Activated naive CD4-positive, alpha-beta T cell treated with anti-CD3 and anti-CD28 coated beads, Interleukin-2, amount 50 U/mL, for 16 hours (primary cell): ENCODE results near the gene CEP152.
"Not testable (repeated sequence)": the region's sequence is repeated elsewhere in the genome, so short reads cannot be mapped to it uniquely, and the experiment has no call there.

Experiments
- DNase-seq: peaks from one replicate; pipeline ENCODE4 v3.0.0-alpha.2; 2020

CEP152 gene

GRCh38 chr15:48803877-48804276 is 7.0 kb downstream of the CEP152 start:
- DNase-seq = no peak

GRCh38 chr15:48802867-48803266 is 8.0 kb downstream of the CEP152 start:
- DNase-seq = no peak

- no peak for DNase-seq
Measured at GRCh38 chr15:48802257-48802656, 8.6 kb downstream of the CEP152 start.

GRCh38 chr15:48800811-48801455 is 9.9 kb downstream of the CEP152 start:
- DNase-seq = no peak

DNA sequence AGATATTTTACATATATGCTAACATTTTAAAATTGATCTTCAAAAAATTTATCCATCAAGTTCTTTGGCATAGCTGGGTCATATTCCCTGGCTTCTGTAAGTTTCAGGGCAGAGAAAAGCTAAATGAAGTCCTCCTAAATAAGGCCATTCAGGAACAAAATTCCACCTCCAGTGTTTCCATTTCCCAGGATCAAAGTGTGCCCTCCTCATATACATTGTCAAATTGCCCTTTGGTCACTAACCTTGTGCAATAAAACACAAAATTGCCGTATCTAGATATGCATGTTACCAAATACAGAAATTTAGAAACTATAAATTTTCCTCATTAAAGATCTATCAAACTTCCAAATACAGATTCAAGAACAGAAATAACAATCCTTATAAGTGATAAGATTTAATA is 10.6 kb downstream of the CEP152 start:
- no peak for DNase-seq

- no peak for DNase-seq
Measured at GRCh38 chr15:48798319-48798718, 12.6 kb downstream of the CEP152 start.

- DNase-seq = no peak
Measured at GRCh38 chr15:48796930-48797329, 13.9 kb downstream of the CEP152 start.

DNA sequence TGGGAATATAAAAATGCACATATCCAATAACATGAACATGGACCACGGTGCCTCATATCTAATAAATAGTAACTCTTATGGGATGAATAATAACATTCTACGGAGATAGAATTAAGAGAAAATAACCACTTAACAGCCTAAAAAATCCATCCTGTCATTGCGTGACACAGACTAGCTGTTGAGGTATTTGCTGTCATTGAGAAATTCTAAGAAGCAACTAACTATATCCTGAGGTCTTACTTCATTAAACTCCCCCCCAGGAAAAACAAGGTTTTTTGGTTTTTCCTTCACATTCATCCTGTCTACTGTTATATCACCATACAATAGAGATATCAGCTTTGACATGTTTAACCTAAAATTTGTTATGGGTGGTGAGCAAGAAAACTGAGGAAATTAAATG is 14.3 kb downstream of the CEP152 start:
- no peak for DNase-seq

GRCh38 chr15:48795901-48796300 is 15.0 kb downstream of the CEP152 start:
- no peak for DNase-seq

DNA sequence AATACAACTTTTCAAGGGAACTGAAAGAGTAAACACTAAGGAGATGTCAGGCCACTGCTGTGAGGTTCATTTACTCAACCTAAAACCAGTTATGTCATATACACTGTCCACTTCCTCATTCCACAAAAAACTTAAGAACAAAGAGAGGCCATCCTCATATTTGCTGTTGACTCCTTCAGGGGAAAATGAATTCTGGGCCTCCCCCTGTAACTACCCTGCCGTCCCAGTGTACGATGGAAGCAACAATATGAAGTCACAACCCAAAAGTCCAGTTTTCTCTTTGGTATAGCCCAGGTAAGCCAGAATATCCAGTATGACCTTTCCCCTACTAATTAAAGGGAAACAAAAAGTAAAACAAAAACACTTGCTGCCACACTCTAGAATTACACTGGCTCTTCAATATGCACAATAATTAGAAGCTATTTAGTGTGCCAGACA is 16.2 kb downstream of the CEP152 start:
- no peak for DNase-seq

GRCh38 chr15:48792408-48792807 is 18.5 kb downstream of the CEP152 start:
- DNase-seq = no peak

DNA sequence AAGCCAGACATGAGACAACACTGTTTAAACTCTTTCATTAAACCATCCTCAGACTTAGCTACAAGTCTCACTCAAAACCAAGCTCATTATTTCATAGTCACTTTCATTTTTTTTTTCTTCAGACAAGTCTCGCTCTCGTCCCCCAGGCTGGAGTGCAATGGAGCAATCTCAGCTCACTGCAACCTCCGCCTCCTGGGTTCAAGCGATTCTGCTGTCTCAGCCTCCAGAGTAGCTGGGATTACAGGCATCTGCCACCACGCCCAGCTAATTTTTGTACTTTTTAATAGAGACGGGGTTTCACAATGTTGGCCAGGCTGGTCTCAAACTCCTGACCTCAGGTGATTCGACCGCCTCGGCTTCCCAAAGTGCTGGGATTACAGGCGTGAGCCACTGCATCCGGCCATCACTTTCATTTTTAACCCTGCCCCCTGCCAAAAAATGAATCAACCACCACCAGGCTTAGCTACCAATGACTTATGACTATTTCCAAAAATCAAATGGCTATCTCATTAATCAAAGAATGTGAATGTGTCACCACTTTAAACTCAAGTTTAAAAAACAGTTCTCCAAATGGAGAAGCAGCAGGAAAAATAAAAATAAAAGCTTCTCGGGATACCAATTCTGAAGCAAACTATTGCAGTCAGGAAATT is 20.3 kb downstream of the CEP152 start:
- not testable (repeated sequence) for DNase-seq

DNA sequence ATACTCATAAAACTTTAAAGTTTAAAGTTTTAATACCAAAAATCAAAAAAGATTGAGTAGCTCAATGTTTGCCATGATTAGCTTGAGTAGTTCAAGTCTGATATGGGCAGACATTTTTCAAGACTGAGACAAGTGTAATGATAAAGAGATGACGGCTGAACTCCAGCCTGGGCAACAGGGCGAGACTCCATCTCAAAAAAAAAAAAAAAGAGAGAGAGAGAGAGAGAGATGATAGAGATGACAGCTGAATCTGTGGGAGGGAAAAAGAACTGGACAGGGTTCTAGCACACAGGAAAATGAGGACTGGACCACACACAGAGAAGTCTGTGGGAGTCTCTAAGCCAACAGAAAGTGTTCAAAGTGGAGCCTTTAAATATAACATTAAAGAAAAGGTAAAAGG is 25.2 kb downstream of the CEP152 start:
- no peak for DNase-seq

DNA sequence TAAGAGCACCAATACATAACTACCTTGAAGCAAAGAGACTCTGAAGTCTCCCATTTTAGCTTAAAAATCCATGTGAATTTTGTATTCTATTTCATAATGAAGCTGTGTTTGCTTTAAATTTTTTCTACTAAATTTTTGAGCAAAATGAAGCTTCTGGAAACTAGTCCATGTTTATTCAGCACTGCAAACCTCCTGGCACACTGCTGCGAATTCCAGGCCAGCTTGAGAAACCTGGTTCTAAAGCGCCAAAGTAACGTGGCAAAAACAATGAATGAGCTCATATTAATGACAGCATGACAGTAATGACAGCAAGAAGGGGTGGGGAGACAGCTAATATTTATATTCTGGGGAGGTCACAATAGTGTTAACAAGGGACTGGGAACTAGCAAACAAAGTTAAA is 25.7 kb downstream of the CEP152 start:
- DNase-seq = no peak

DNA sequence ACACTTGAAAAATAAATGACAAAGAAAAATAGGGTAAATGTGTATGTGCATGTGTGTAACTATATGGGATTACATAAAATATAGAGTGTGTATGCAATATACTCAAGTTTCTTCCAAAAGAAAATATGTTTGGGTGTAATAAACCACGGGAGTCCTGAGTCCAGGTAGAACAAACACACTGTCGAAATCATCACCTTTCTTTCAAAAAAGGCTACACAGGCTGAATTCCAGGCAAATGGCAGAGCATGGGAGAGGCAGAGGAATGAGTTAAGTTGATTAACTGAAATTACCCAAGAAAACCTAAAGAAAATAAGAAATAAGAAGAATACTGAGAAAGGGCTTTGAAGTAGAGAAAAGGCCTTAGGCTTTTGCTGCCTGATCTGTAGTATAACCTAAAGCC is 26.1 kb downstream of the CEP152 start:
- no peak for DNase-seq

GRCh38 chr15:48782911-48783310 is 28.0 kb downstream of the CEP152 start:
- DNase-seq = no peak

DNA sequence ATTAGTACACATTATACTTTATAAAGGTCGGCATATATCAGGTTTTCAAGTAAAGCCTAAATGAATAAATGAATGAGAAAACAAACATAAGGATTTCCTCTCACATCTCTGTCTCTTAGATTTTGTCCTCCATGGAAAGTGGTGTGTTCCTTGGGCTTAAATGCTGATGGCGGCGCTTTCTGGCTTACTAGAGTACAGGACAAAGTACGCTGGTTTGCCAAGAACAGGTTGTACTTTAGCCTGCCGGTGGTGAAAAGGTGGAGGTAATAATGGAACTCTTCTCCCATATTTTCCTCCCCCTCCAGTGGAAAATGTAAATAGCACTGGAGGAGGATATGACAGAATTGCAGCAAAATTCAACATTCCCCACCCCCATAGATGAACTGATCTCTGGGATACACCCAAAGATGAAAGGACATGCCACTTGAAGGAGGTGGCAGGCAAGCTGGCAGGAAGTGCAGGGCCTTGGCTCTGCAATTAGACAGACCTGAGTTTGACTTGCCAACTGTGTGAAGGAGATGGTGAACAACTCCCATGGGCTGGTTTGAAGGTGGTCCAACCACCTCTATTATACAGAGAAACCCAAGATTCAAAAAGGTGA is 29.3 kb downstream of the CEP152 start:
- no peak for DNase-seq

- no peak for DNase-seq
Measured at GRCh38 chr15:48781017-48781416, 29.9 kb downstream of the CEP152 start.

DNA sequence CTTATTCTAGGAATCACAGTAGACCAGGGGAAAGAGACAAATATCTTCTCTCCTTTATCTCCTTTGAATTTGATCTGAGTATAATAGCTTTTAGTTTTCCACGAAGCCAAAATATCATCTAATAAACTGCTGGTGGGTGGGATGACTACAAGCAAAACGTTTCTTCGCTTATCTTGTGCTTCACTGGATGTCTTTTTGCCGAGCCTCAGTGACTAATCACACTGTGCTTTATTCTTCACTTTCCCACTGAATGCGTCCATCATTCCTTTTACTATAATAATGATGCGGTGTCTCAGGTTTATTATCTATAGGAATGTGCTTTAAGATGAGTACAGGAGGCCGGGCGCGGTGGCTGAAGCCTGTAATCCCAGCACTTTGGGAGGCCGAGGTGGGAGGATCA is 32.5 kb downstream of the CEP152 start:
- no peak for DNase-seq

DNA sequence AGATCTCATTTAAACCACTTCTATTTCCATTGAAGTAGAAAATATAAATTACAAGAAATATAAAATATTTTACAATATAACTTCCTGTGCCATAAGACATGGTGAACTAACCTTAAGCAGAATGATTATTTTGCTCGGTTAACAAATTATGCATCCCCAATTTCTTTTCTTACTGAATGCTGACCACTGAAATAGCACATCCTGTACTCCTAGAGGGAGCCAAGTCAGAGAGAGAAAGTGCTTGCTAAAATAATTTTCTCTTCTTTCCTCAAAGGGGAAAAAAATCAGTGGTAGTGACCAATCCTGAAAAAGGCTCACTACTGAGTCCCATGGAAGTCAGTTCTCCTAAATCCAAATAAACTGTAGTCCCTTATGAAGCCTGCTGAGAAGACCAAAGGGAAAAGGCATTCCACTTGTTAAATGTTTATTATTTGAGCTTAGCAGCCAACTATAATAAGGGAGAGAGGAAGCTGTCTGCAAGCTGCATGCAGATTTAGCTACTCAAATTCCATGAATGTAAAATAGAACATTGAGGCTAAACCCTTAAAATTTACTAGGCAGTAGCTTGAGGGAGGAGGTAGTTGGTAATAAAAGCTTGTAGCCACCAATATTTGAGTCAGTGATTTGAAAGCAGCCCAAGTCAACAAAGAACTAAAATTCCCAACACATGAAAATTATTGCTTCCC is 33.1 kb downstream of the CEP152 start:
- no peak for DNase-seq

DNA sequence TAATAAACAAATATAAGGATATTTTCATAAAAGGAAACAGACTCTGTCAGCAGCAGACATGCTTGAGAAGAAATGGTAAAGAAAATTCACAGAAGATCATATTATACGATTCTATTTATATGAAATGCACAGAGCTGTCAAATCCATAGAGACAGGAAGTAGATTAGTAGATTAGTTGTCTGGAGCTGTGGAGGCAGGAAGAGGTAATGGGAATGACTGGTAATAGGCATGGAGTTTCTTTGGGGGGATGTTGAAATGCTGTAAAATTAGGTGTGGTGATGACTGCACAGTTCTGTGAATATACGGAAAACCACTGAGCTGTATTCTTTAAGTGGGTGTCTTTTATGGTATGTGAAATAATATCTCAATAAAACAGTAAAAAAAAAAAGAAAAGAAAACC is 35.3 kb downstream of the CEP152 start:
- no peak for DNase-seq

GRCh38 chr15:48774484-48774883 is 36.4 kb downstream of the CEP152 start:
- DNase-seq = no peak

DNA sequence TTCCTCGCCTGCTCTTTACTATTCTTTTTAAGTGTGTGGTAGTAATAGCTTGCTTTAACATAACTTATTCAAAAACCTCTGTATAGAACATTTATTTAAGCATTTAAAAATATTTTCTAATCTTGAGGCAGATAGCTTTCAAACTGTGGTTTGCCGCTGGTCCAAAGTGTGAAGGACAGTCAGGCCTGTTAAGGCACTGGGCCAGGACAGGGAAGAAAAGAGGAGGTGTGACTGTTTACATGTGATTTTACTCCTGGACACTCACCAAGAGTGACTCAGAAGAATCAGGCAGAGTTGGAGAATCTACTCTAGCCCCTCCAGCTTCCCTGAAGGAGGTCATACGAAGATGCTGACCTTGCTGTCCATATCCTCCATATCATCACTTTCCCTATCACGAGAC is 44.7 kb downstream of the CEP152 start:
- no peak for DNase-seq

DNA sequence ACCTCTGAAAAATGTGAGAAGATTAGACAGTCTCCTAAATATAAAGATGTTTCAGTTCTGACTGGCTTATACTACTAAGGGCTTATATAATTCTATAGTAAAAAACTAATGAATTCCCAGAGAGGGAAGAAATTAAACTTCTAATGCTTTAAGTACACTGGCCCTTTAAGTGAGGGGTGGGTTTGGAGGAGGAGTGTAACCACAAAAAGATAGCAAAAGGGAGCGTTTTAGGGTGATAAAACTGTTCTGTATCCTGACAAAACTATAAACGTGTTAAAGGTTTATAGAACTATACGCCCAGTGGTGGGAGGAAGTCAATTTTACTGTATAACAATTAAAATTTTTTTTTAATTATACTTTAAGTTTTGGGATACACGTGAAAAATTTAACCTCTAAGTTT is 45.8 kb downstream of the CEP152 start:
- DNase-seq = no peak
